Common myeloid progenitor, CD34-positive (primary cell): ENCODE data around the gene KEAP1.

ENCODE experiments used
- CTCF ChIA-PET: fragments of 350-600 bp; sonication (Branson Sonifier 250); formaldehyde crosslinking; loops from one replicate; lab custom pipeline; 2021; ENCODE audit warnings: antibody characterized with exemption; lab: Charles Lee
- POLR2A ChIA-PET: fragments of 350-600 bp; sonication (Branson Sonifier 250); formaldehyde crosslinking; loops from one replicate; lab custom pipeline; 2021; ENCODE audit warnings: antibody characterized with exemption; lab: Charles Lee
- DNase-seq, 3 donors: peaks; one replicate each; pipeline versions ENCODE4 v3.0.0 to v3.0.0-alpha.2; 2013
- H3K27ac ChIP-seq, 2 experiments: 1 replicate in 1 of 2; 2 replicates in 1 of 2; pipeline ENCODE4 v1.7.0; 2013; ENCODE audit warnings: inconsistent platforms in 2 of 2, low read length in 2 of 2, mild to moderate bottlenecking in 2 of 2, low read depth in 1 of 2, moderate library complexity in 1 of 2; ENCODE audit not compliant: severe bottlenecking in 2 of 2, insufficient read depth in 1 of 2, poor library complexity in 1 of 2
- H3K27me3 ChIP-seq, 5 experiments: replicated peaks in 2 of 5; 1 replicate in 3 of 5; 2 replicates in 2 of 5; pipeline versions ENCODE4 v1.6.1 to v1.7.0; 2013; ENCODE audit warnings: low read length in 4 of 5, mild to moderate bottlenecking in 2 of 5, moderate library complexity in 2 of 5, inconsistent platforms in 1 of 5; ENCODE audit not compliant: insufficient read depth in 5 of 5, control insufficient read depth in 4 of 5
- H3K36me3 ChIP-seq, 4 experiments: 1 replicate in 2 of 4; 2 replicates in 2 of 4; pipeline versions ENCODE4 v1.6.1 to v1.7.0; 2013; ENCODE audit warnings: low read length in 3 of 4, control low read depth in 1 of 4, mild to moderate bottlenecking in 1 of 4; ENCODE audit not compliant: control insufficient read depth in 4 of 4, insufficient read depth in 4 of 4
- H3K4me1 ChIP-seq, 4 experiments: 1 replicate in 3 of 4; 2 replicates in 1 of 4; pipeline versions ENCODE4 v1.6.1 to v1.7.1; 2013; ENCODE audit warnings: low read length in 3 of 4, mild to moderate bottlenecking in 3 of 4, control low read depth in 1 of 4, inconsistent platforms in 1 of 4, moderate library complexity in 1 of 4; ENCODE audit not compliant: control insufficient read depth in 4 of 4, insufficient read depth in 4 of 4; ENCODE audit errors: control extremely low read depth in 1 of 4
- H3K4me3 ChIP-seq, 7 experiments: 1 replicate in 4 of 7; 2 replicates in 3 of 7; pipeline versions ENCODE4 v1.5.1 to v1.7.0; 2013; ENCODE audit warnings: mild to moderate bottlenecking in 7 of 7, low read length in 6 of 7, moderate library complexity in 6 of 7, inconsistent platforms in 2 of 7, low read depth in 2 of 7, control low read depth in 1 of 7; ENCODE audit not compliant: insufficient read depth in 4 of 7, control insufficient read depth in 1 of 7; ENCODE audit errors: extremely low read depth in 1 of 7
- H3K9me3 ChIP-seq, 5 experiments: 1 replicate in 4 of 5; 2 replicates in 1 of 5; pipeline versions ENCODE4 v1.6.1 to v1.7.1; 2013; ENCODE audit warnings: low read length in 4 of 5, mild to moderate bottlenecking in 2 of 5, inconsistent platforms in 1 of 5, low read depth in 1 of 5, moderate library complexity in 1 of 5; ENCODE audit not compliant: control insufficient read depth in 4 of 5, insufficient read depth in 2 of 5; ENCODE audit errors: control extremely low read depth in 1 of 5
- WGBS: methylation state at CpG from one replicate; pipeline ENCODE4 v1.1.5; 2013; ENCODE audit not compliant: insufficient coverage; 5-methylcytosine and 5-hydroxymethylcytosine counted together

Gene KEAP1

DNA sequence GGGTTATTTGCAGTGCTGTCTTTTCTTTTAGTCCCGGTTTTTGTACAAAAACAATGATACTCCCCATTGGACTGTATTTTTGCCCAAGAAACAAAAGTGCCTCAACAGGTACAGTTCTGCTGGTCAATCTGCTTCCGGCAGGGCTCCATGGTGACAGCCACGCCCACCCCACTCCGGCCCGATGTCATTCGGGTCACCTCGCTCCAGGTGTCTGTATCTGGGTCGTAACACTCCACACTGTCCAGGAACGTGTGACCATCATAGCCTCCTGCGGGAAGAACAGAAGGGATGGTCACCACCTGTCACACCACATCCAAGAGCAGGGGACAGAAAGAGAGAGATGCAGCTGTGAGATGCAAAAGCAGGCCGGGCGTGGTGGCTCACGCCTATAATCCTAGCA, 16.6 kb downstream of the KEAP1 start:
- DNase-seq = no peak
- POLR2A ChIA-PET = no interaction called here
- CTCF ChIA-PET = interaction anchor here (1.0 to 1.1 kb wide), 3 partner anchors 21 to 213 kb away, joined by 3 to 4 read pairs (median 3); no protein-coding TSS in a partner anchor
- Histone ChIP-seq H3K36me3 (peaks cover 13 to 55% (median 31%) of the 10 kb centered on the region in 4 experiments), H3K27me3 (no peaks in the 10 kb centered on the region), H3K9me3 (no peaks in the 10 kb centered on the region), H3K4me1 (peaks cover 0 to 2% (median 0%) of the 10 kb centered on the region in 4 experiments), H3K27ac (peak overlapping the region in 1 of 2 experiments; percentile 19), H3K4me3 (no peak overlapping the region)
- 97% methylated on average over 8 of the region's 13 CpGs for WGBS

DNA sequence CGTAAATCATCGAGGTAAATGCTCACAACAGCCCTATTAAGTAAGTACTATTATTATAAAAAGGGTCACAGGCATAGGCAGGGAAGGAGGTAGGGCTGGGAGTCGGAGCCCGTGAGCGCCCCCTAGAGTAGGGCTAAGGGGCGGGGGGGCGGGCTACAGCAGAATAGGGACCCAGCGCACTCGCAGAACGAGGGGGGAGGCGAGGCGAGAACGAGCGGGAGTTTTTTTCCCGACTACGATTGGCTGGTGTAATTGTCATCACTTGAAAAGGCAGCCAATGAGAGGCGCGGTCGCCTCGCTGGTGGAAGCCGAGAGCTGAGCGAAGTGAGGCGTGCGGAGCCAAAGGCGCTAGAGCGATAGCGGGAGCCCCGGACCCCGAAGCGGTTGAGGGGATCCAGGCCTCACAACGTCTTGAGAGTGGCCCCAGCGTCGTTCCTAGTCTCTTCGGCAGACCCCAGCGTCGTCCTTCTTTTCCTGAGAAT, 24.2 kb downstream of the KEAP1 start:
- Histone ChIP-seq H3K36me3 (no peaks in the 10 kb centered on the region), H3K9me3 (no peaks in the 10 kb centered on the region), H3K27ac (no peak overlapping the region), H3K27me3 (no peaks in the 10 kb centered on the region), H3K4me3 (peak overlapping the region in 3 of 7 experiments; percentile 30 to 58 (median 43)), H3K4me1 (peaks cover 2 to 19% (median 12%) of the 10 kb centered on the region in 4 experiments)
- CTCF ChIA-PET = interaction anchor here (0.7 to 1.8 kb wide), 11 partner anchors 11 to 165 kb away, joined by 3 to 10 read pairs (median 3); no protein-coding TSS in a partner anchor
- 2% methylated on average over 33 of the region's 36 CpGs for WGBS
- POLR2A ChIA-PET = no interaction called here
- peak; percentile 93 to 98 (median 96) for DNase-seq

DNA sequence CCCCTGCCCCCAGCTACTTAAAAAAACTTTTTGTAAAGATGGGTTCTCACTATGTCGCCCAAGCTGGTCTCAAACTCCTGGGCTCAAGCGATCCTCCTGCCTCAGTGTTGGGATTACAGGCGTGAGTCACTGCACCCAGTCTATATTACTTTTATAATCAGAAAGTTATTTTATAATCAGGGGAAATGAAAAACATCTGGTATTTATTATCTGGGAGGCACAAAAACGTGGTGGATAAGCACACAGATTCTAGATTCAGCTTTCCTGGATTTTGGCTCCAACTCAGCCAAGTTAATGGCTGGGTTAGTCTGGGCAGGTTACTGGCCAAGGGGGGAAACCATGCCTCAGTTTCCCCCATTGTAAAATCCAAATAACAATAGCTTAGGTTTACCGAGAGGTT, 24.7 kb downstream of the KEAP1 start:
- no peaks in the 10 kb centered on the region for H3K36me3 ChIP-seq
- POLR2A ChIA-PET = no interaction called here
- H3K9me3 ChIP-seq = no peaks in the 10 kb centered on the region
- DNase-seq = peak in 1 of 3 donors; percentile 18
- peaks cover 2 to 19% (median 12%) of the 10 kb centered on the region in 4 experiments for H3K4me1 ChIP-seq
- CTCF ChIA-PET = interaction anchor here (0.7 to 1.8 kb wide), 11 partner anchors 10 to 166 kb away, joined by 3 to 10 read pairs (median 3); no protein-coding TSS in a partner anchor
- 30% methylated on average over 2 of the region's 5 CpGs for WGBS
- peak overlapping the region in 3 of 7 experiments; percentile 11 to 58 (median 30) for H3K4me3 ChIP-seq
- no peak overlapping the region for H3K27ac ChIP-seq
- no peaks in the 10 kb centered on the region for H3K27me3 ChIP-seq

DNA sequence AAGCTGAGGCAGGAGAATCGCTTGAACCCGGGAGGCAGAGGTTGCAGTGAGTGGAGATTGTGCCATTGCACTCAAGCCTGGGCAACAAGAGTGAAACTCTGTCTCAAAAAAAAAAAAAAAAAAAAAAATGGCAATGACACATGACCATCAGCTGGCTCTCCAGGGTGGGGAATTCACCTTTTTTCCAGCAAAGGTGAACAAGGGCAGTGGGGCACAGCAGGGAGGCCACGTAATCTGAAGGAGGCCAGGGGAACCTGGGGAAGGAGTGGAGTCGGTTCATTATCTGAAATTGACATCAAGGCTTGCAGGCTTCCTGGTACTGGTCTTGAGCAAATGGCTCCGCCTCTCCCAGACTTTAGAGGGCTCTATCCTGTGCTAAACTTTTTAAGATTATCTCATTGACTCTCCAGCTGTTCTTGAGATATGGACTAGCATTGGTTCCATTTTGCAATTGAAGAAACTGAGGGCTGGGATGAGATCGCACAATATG, 28.1 kb downstream of the KEAP1 start:
- Histone ChIP-seq H3K36me3 (no peaks in the 10 kb centered on the region), H3K27me3 (no peaks in the 10 kb centered on the region), H3K4me1 (peaks cover 2 to 17% (median 12%) of the 10 kb centered on the region in 4 experiments), H3K27ac (no peak overlapping the region), H3K9me3 (no peaks in the 10 kb centered on the region), H3K4me3 (no peak overlapping the region)
- CTCF ChIA-PET = interaction anchor here (0.8 to 1.2 kb wide), 3 partner anchors 10 to 114 kb away, joined by 3 to 4 read pairs (median 3); no protein-coding TSS in a partner anchor
- POLR2A ChIA-PET = no interaction called here
- peak in 2 of 3 donors; percentile 52 to 69 for DNase-seq
- 50% methylated on average over 2 of the region's 6 CpGs for WGBS

DNA sequence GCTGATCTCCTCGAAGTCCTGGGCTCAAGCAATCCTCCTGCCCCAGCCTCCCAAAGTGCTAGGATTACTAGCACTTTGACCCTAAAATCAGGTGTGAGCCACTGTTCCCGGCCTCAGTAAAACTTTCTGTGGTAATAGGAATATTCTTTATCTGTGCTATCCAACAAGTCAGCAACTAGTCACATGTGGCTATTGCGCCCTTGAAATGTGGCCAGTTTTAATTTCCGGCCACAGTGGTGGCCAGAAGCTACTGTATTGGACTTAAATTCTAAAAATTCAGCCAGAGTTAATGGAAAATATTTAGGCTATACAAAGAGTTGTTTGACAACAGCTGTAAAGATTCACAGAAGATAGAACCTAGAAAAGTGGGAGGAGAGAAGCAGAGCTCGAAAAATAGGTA, 30.0 kb downstream of the KEAP1 start:
- POLR2A ChIA-PET = no interaction called here
- CTCF ChIA-PET = interaction anchor here (0.9 to 2.6 kb wide), 6 partner anchors 11 to 78 kb away, joined by 3 to 11 read pairs (median 4); no protein-coding TSS in a partner anchor
- Histone ChIP-seq H3K36me3 (no peaks in the 10 kb centered on the region), H3K4me3 (no peak overlapping the region), H3K4me1 (peaks cover 0 to 6% (median 4%) of the 10 kb centered on the region in 4 experiments), H3K9me3 (no peaks in the 10 kb centered on the region), H3K27me3 (peaks cover 0 to 5% (median 0%) of the 10 kb centered on the region in 5 experiments), H3K27ac (no peak overlapping the region)
- 100% methylated on average over 2 of the region's 5 CpGs for WGBS
- DNase-seq = no peak

DNA sequence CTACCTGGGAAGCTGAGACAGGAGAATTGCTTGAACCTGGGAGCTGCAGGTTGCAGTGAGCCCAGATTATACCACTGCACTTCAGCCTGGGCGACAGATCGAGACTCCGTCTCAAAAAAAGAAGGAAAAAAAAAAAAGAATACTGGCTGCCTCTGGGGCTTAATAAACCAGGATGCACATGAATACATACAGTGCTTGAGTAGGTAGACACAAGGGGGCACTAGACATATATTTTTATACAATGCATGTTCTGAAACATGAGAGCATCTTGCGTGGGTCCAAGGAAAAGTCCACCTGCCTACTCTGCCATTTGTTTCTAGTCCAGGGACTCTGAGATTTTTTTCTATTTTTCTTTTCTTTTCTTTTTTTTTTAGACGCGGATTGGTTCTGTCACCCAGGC, 31.2 kb downstream of the KEAP1 start:
- POLR2A ChIA-PET = interaction anchor here (0.5 kb wide), 1 partner anchor 186 kb away, joined by 4 read pairs; no protein-coding TSS in a partner anchor
- CTCF ChIA-PET = interaction anchor here (0.6 to 2.6 kb wide), 12 partner anchors 12 to 79 kb away, joined by 3 to 11 read pairs (median 3); partner anchors contain the start of gene CDC37
- Histone ChIP-seq H3K36me3 (peaks cover 0 to 4% (median 0%) of the 10 kb centered on the region in 4 experiments), H3K4me1 (peaks cover 0 to 6% (median 4%) of the 10 kb centered on the region in 4 experiments), H3K27me3 (peaks cover 0 to 5% (median 0%) of the 10 kb centered on the region in 5 experiments), H3K27ac (no peak overlapping the region), H3K9me3 (no peaks in the 10 kb centered on the region), H3K4me3 (no peak overlapping the region)
- WGBS = 56% methylated on average over 3 of the region's 6 CpGs
- DNase-seq = peak; percentile 70 to 77 (median 76)

DNA sequence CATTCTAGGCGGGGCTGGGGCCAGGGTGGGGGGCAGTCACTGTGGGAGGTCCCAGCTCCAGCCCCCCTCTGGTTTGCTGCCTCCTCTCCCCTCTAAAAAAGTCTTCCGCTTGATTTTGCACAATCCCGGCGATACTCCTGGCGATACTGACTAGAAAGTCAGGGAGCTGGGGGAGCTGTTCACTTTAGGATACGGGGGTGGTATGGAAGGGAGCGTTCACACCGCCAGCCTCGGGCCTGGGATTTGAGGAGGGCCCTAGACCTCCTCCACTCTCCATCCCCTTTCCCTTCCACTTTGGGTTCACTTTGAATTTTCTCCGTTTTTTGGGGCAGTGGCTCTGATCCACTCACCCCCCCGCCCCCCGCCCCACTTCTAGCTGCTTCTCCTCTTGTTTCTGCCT, 35.0 kb downstream of the KEAP1 start:
- POLR2A ChIA-PET = no interaction called here
- H3K9me3 ChIP-seq = no peaks in the 10 kb centered on the region
- CTCF ChIA-PET = interaction anchor here (1.1 kb wide), 1 partner anchor 10 kb away, joined by 3 read pairs; no protein-coding TSS in a partner anchor
- H3K36me3 ChIP-seq = peaks cover 0 to 4% (median 0%) of the 10 kb centered on the region in 4 experiments
- 95% methylated on average over 5 of the region's 12 CpGs for WGBS
- no peak overlapping the region for H3K27ac ChIP-seq
- no peak for DNase-seq
- no peak overlapping the region for H3K4me3 ChIP-seq
- no peaks in the 10 kb centered on the region for H3K4me1 ChIP-seq
- H3K27me3 ChIP-seq = peaks cover 0 to 5% (median 0%) of the 10 kb centered on the region in 5 experiments
